ES-I3 (cell line): ENCODE results near the gene OSBPL10.

ENCODE experiments used
- H3K36me3 ChIP-seq: 2 replicates; pipeline ENCODE4 v1.6.1; 2013; ENCODE audit warnings: mild to moderate bottlenecking, low read length, control low read depth, moderate library complexity; ENCODE audit not compliant: insufficient read depth
- H3K4me1 ChIP-seq: 2 replicates; pipeline ENCODE4 v1.6.1; 2013; ENCODE audit warnings: mild to moderate bottlenecking, control low read depth, low read length; ENCODE audit not compliant: insufficient read depth
- H3K9ac ChIP-seq: 2 replicates; pipeline ENCODE4 v1.6.1; 2013; ENCODE audit warnings: low read depth, mild to moderate bottlenecking, low read length, moderate library complexity
- H3K9me3 ChIP-seq: 2 replicates; pipeline ENCODE4 v1.6.1; 2013; ENCODE audit warnings: mild to moderate bottlenecking, low read length, moderate library complexity; ENCODE audit not compliant: control insufficient read depth, insufficient read depth

The OSBPL10 gene

GRCh38 chr3:31977736-31978135, 3.3 kb downstream of the OSBPL10 start:
- H3K36me3 ChIP-seq, result peaks cover 12% of the 10 kb centered on the region
- no peaks in the 10 kb centered on the region for H3K9me3 ChIP-seq
- H3K9ac ChIP-seq, result no peak overlapping the region
- H3K4me1 ChIP-seq, result peaks cover 13% of the 10 kb centered on the region

- no peak overlapping the region for H3K9ac ChIP-seq
- H3K36me3 ChIP-seq, result peaks cover 12% of the 10 kb centered on the region
- H3K4me1 ChIP-seq, result peaks cover 13% of the 10 kb centered on the region; the same call in 1 of the 2 replicates
- no peaks in the 10 kb centered on the region for H3K9me3 ChIP-seq
Measured at GRCh38 chr3:31976302-31976701, 4.8 kb downstream of the OSBPL10 start.

GRCh38 chr3:31974964-31975363, 6.1 kb downstream of the OSBPL10 start:
- H3K9ac ChIP-seq, result no peak overlapping the region
- peaks cover 21% of the 10 kb centered on the region for H3K4me1 ChIP-seq
- no peaks in the 10 kb centered on the region for H3K9me3 ChIP-seq
- peaks cover 12% of the 10 kb centered on the region for H3K36me3 ChIP-seq

- Histone ChIP-seq H3K4me1 (peaks cover 20% of the 10 kb centered on the region), H3K9ac (no peak overlapping the region), H3K9me3 (no peaks in the 10 kb centered on the region), H3K36me3 (peaks cover 11% of the 10 kb centered on the region)
Measured at GRCh38 chr3:31974471-31974870, 6.6 kb downstream of the OSBPL10 start.

- no peak overlapping the region for H3K9ac ChIP-seq
- no peaks in the 10 kb centered on the region for H3K9me3 ChIP-seq
- peaks cover 5% of the 10 kb centered on the region for H3K36me3 ChIP-seq
- peaks cover 20% of the 10 kb centered on the region for H3K4me1 ChIP-seq
Measured at GRCh38 chr3:31973837-31974236, 7.2 kb downstream of the OSBPL10 start.

- Histone ChIP-seq H3K9ac (no peak overlapping the region), H3K4me1 (peaks cover 28% of the 10 kb centered on the region), H3K9me3 (no peaks in the 10 kb centered on the region), H3K36me3 (peaks cover 5% of the 10 kb centered on the region; the same call in 1 of the 2 replicates)
Measured at GRCh38 chr3:31973081-31973480, 8.0 kb downstream of the OSBPL10 start.

- Histone ChIP-seq H3K9me3 (no peaks in the 10 kb centered on the region), H3K36me3 (peaks cover 2% of the 10 kb centered on the region; the same call in 1 of the 2 replicates), H3K4me1 (peaks cover 32% of the 10 kb centered on the region), H3K9ac (no peak overlapping the region)
Measured at GRCh38 chr3:31971607-31972006, 9.5 kb downstream of the OSBPL10 start.

- H3K9ac ChIP-seq, result no peak overlapping the region
- peaks cover 32% of the 10 kb centered on the region for H3K4me1 ChIP-seq
- no peaks in the 10 kb centered on the region for H3K9me3 ChIP-seq
- H3K36me3 ChIP-seq, result no peaks in the 10 kb centered on the region
Measured at GRCh38 chr3:31968927-31969418, 12.1 kb downstream of the OSBPL10 start.

- Histone ChIP-seq H3K9me3 (no peaks in the 10 kb centered on the region), H3K9ac (no peak overlapping the region), H3K36me3 (no peaks in the 10 kb centered on the region), H3K4me1 (peaks cover 31% of the 10 kb centered on the region)
Measured at GRCh38 chr3:31968369-31968926, 12.6 kb downstream of the OSBPL10 start.

GRCh38 chr3:31967592-31967991, 13.5 kb downstream of the OSBPL10 start:
- Histone ChIP-seq H3K9ac (no peak overlapping the region), H3K4me1 (peaks cover 30% of the 10 kb centered on the region), H3K36me3 (no peaks in the 10 kb centered on the region), H3K9me3 (no peaks in the 10 kb centered on the region)

- H3K9ac ChIP-seq, result no peak overlapping the region
- no peaks in the 10 kb centered on the region for H3K9me3 ChIP-seq
- no peaks in the 10 kb centered on the region for H3K36me3 ChIP-seq
- H3K4me1 ChIP-seq, result peaks cover 32% of the 10 kb centered on the region
Measured at GRCh38 chr3:31966978-31967591, 14.0 kb downstream of the OSBPL10 start.

- Histone ChIP-seq H3K4me1 (peaks cover 40% of the 10 kb centered on the region), H3K36me3 (no peaks in the 10 kb centered on the region), H3K9ac (no peak overlapping the region), H3K9me3 (no peaks in the 10 kb centered on the region)
Measured at GRCh38 chr3:31962801-31963205, 18.3 kb downstream of the OSBPL10 start.

GRCh38 chr3:31960793-31961431, 20.1 kb downstream of the OSBPL10 start:
- Histone ChIP-seq H3K36me3 (no peaks in the 10 kb centered on the region), H3K9me3 (peaks cover 2% of the 10 kb centered on the region; the same call in 1 of the 2 replicates), H3K9ac (peak overlapping the region; percentile 36; the same call in 1 of the 2 replicates), H3K4me1 (peaks cover 37% of the 10 kb centered on the region)

GRCh38 chr3:31959951-31960792, 20.9 kb downstream of the OSBPL10 start:
- H3K4me1 ChIP-seq, result peaks cover 37% of the 10 kb centered on the region
- H3K36me3 ChIP-seq, result no peaks in the 10 kb centered on the region
- peaks cover 9% of the 10 kb centered on the region for H3K9me3 ChIP-seq
- peak overlapping the region; percentile 36 for H3K9ac ChIP-seq
